Chondrocyte (in vitro differentiated cells): Measurements from ENCODE around the gene OR2A12. TPM values are rescaled to one million over a fixed set of nuclear protein-coding genes. Genes with fewer than 3 reads are reported as not detected.
"Not testable (repeated sequence)": the region's sequence is repeated elsewhere in the genome, so short reads cannot be mapped to it uniquely, and the experiment has no call there.

Experiments
- DNase-seq: peaks from one replicate; pipeline ENCODE4 v3.0.0; 2021; ENCODE audit warnings: mixed read lengths, low spot score
- H3K27ac Mint-ChIP-seq: one replicate; pipeline ENCODE4 v1.8.0; 2021; ENCODE audit warnings: mild to moderate bottlenecking, moderate library complexity, mixed read lengths; ENCODE audit not compliant: unreplicated experiment
- H3K27me3 Mint-ChIP-seq: 2 replicates; pipeline ENCODE4 v1.8.0; 2021; ENCODE audit warnings: low read depth, mixed read lengths
- H3K36me3 Mint-ChIP-seq: 2 replicates; pipeline ENCODE4 v1.8.0; 2021; ENCODE audit warnings: low read depth, mixed read lengths
- H3K4me1 Mint-ChIP-seq: 2 replicates; pipeline ENCODE4 v1.8.0; 2021; ENCODE audit warnings: low read depth, mild to moderate bottlenecking, mixed read lengths
- H3K4me3 Mint-ChIP-seq: one replicate; pipeline ENCODE4 v1.8.0; 2021; ENCODE audit warnings: mild to moderate bottlenecking, moderate library complexity, mixed read lengths; ENCODE audit not compliant: unreplicated experiment
- H3K9me3 Mint-ChIP-seq: 2 replicates; pipeline ENCODE4 v1.8.0; 2021; ENCODE audit warnings: low read depth, mixed read lengths
- CTCF ChIP-seq: fragments of 200-600 bp; sonication (generic); IDR thresholded peaks from 2 replicates; pipeline ENCODE4 v1.5.0; 2021; ENCODE audit warnings: antibody characterized with exemption, mild to moderate bottlenecking, moderate library complexity
- total RNA-seq: library from RNA; stranded (reverse); gene quantifications from 3 replicates; pipeline ENCODE4 v1.2.1, GENCODE V29; 2021

Gene OR2A12
- total RNA-seq, 1 donor from 2014 or later: not detected

- no peaks in the 10 kb centered on the region for H3K36me3 Mint-ChIP-seq
- no peaks in the 10 kb centered on the region for H3K4me1 Mint-ChIP-seq
- DNase-seq: no peak
- H3K9me3 Mint-ChIP-seq: peaks cover 2% of the 10 kb centered on the region
- H3K4me3 Mint-ChIP-seq: no peak overlapping the region
- H3K27ac Mint-ChIP-seq: no peak overlapping the region
- peaks cover 38% of the 10 kb centered on the region for H3K27me3 Mint-ChIP-seq
- no peak for TF ChIP-seq CTCF
Measured at GRCh38 chr7:144049491-144049890, 36.6 kb upstream of the OR2A12 start.

- TF ChIP-seq CTCF: no peak
- peaks cover 2% of the 10 kb centered on the region for H3K9me3 Mint-ChIP-seq
- no peak for DNase-seq
- no peaks in the 10 kb centered on the region for H3K36me3 Mint-ChIP-seq
- H3K4me1 Mint-ChIP-seq: no peaks in the 10 kb centered on the region
- no peak overlapping the region for H3K4me3 Mint-ChIP-seq
- H3K27me3 Mint-ChIP-seq: peaks cover 39% of the 10 kb centered on the region
- H3K27ac Mint-ChIP-seq: no peak overlapping the region
Measured at GRCh38 chr7:144050093-144050492, 36.0 kb upstream of the OR2A12 start.

GRCh38 chr7:144050884-144051283, 35.2 kb upstream of the OR2A12 start:
- not testable (repeated sequence) for H3K27ac Mint-ChIP-seq, DNase-seq, H3K4me1 Mint-ChIP-seq, H3K36me3 Mint-ChIP-seq, H3K9me3 Mint-ChIP-seq, H3K4me3 Mint-ChIP-seq
- peaks cover 40% of the 10 kb centered on the region for H3K27me3 Mint-ChIP-seq

GRCh38 chr7:144057954-144058353, 28.1 kb upstream of the OR2A12 start:
- DNase-seq: no peak
- no peak for TF ChIP-seq CTCF
- Mint-ChIP-seq H3K4me1 (no peaks in the 10 kb centered on the region), H3K9me3 (peaks cover 8% of the 10 kb centered on the region), H3K4me3 (no peak overlapping the region), H3K27ac (no peak overlapping the region), H3K36me3 (no peaks in the 10 kb centered on the region), H3K27me3 (peaks cover 24% of the 10 kb centered on the region)

GRCh38 chr7:144063710-144064109, 22.4 kb upstream of the OR2A12 start:
- Mint-ChIP-seq H3K4me1 (no peaks in the 10 kb centered on the region), H3K27ac (no peak overlapping the region), H3K4me3 (no peak overlapping the region), H3K36me3 (no peaks in the 10 kb centered on the region), H3K27me3 (peaks cover 41% of the 10 kb centered on the region), H3K9me3 (peaks cover 9% of the 10 kb centered on the region)
- peak; percentile 45 for TF ChIP-seq CTCF
- DNase-seq: no peak

GRCh38 chr7:144069511-144069910, 16.6 kb upstream of the OR2A12 start, which contains the start of gene OR2A25:
TSS of gene OR2A25 (plus strand) at chr7:144069811. CDS start at chr7:144074220, 4,409 bp downstream.
- DNase-seq: no peak
- no peak within 1 kb of the TSS for H3K27ac Mint-ChIP-seq
- no peak within 1 kb of the TSS for H3K4me3 Mint-ChIP-seq
- H3K36me3 Mint-ChIP-seq: no peaks in the 10 kb centered on the region
- no peaks in the 10 kb centered on the region for H3K4me1 Mint-ChIP-seq
- TF ChIP-seq CTCF: no peak
- peaks cover 3% of the 10 kb centered on the region for H3K9me3 Mint-ChIP-seq
- peaks cover 38% of the 10 kb centered on the region for H3K27me3 Mint-ChIP-seq
